ENCODE measurements around the gene LHFPL2.

- TF ChIP-seq CTCF (IDR thresholded peaks at IDR 0.05): no peak
- TF ChIP-seq, protein P1, sequence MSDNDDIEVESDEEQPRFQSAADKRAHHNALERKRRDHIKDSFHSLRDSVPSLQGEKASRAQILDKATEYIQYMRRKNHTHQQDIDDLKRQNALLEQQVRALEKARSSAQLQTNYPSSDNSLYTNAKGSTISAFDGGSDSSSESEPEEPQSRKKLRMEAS (IDR thresholded peaks at IDR 0.05; ENCODE audit: low read depth): no peak
- no peak for TF ChIP-seq YY1 (IDR thresholded peaks at IDR 0.05; ENCODE audit: low read depth)
- TF ChIP-seq, protein P2, sequence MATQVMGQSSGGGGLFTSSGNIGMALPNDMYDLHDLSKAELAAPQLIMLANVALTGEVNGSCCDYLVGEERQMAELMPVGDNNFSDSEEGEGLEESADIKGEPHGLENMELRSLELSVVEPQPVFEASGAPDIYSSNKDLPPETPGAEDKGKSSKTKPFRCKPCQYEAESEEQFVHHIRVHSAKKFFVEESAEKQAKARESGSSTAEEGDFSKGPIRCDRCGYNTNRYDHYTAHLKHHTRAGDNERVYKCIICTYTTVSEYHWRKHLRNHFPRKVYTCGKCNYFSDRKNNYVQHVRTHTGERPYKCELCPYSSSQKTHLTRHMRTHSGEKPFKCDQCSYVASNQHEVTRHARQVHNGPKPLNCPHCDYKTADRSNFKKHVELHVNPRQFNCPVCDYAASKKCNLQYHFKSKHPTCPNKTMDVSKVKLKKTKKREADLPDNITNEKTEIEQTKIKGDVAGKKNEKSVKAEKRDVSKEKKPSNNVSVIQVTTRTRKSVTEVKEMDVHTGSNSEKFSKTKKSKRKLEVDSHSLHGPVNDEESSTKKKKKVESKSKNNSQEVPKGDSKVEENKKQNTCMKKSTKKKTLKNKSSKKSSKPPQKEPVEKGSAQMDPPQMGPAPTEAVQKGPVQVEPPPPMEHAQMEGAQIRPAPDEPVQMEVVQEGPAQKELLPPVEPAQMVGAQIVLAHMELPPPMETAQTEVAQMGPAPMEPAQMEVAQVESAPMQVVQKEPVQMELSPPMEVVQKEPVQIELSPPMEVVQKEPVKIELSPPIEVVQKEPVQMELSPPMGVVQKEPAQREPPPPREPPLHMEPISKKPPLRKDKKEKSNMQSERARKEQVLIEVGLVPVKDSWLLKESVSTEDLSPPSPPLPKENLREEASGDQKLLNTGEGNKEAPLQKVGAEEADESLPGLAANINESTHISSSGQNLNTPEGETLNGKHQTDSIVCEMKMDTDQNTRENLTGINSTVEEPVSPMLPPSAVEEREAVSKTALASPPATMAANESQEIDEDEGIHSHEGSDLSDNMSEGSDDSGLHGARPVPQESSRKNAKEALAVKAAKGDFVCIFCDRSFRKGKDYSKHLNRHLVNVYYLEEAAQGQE (IDR thresholded peaks at IDR 0.05; ENCODE audit: low read depth, low read length): no peak
- peak; percentile 52 for TF ChIP-seq CHD2 (IDR thresholded peaks at IDR 0.05; ENCODE audit: low read length, partially characterized antibody)
- TF ChIP-seq FOXM1 (IDR thresholded peaks at IDR 0.05; ENCODE audit: low read depth): no peak
- TF ChIP-seq EP300 (IDR thresholded peaks at IDR 0.05; ENCODE audit: borderline replicate concordance in 1 of 2, low read depth in 1 of 2, low read length in 1 of 2): peak in 1 of 2 experiments; percentile 84; a peak in 2 of 4 replicates
- TF ChIP-seq TEAD4 (IDR thresholded peaks at IDR 0.05; ENCODE audit: borderline replicate concordance, insufficient read depth): no peak
- TF ChIP-seq GABPA (IDR thresholded peaks at IDR 0.05; ENCODE audit: low read depth): no peak
Observed at GRCh38 chr5:78547731-78548615, 100.6 kb downstream of the LHFPL2 start.
